A673 (cell line): ENCODE data around the gene DLX1.

Source experiments
- EZH2 ChIP-seq: fragments of 200-600 bp; sonication (generic); IDR thresholded peaks from 2 replicates; pipeline ENCODE4 v1.6.1; 2017; ENCODE audit warnings: borderline replicate concordance, low read depth, mild to moderate bottlenecking, mixed read lengths, antibody characterized with exemption, low read length; ENCODE audit not compliant: poor library complexity, severe bottlenecking
- TF ChIP-seq, protein P1 (sequence below): fragments of 300-800, 200-600 bp; sonication (generic); conservative IDR thresholded peaks from 2 replicates; pipeline ENCODE4 v1.5.1; 2017; ENCODE audit warnings: low read depth, mild to moderate bottlenecking, antibody characterized with exemption, low read length, moderate library complexity, mixed read lengths

DNA sequence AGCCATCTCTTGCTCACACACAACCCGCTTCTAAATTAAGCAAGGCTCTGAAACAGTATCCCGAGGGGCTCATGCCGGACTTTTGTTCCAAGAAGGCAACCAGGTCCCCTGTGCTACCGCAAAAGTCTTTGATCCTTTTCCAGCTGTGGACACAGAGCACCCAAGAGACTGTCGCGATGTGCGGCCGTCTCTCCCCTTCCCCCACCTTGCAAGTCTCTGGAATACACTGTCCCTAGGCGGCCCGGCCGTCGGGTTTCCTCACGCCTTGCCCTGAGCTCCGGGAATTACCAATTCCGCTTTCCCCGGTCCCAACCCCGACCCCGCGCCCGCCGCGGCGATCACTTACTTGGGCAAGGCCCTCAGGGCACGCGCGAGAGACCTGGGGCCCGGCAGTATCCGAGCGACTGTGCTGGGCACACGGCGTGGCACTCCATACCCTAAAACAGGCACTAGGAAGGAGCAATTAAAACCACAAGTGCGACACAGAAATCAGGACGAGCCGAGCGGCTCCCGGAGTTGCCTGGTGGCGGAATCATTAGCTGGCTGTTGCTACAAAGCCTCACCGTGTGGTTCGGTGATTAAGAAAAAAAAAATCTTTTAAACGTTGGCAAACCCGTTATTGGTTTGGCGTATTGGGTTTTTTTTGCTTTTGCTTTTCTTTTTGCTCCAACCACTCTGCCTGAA is 2.2 kb upstream of the DLX1 start:
- TF ChIP-seq, protein P1, sequence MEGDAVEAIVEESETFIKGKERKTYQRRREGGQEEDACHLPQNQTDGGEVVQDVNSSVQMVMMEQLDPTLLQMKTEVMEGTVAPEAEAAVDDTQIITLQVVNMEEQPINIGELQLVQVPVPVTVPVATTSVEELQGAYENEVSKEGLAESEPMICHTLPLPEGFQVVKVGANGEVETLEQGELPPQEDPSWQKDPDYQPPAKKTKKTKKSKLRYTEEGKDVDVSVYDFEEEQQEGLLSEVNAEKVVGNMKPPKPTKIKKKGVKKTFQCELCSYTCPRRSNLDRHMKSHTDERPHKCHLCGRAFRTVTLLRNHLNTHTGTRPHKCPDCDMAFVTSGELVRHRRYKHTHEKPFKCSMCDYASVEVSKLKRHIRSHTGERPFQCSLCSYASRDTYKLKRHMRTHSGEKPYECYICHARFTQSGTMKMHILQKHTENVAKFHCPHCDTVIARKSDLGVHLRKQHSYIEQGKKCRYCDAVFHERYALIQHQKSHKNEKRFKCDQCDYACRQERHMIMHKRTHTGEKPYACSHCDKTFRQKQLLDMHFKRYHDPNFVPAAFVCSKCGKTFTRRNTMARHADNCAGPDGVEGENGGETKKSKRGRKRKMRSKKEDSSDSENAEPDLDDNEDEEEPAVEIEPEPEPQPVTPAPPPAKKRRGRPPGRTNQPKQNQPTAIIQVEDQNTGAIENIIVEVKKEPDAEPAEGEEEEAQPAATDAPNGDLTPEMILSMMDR = no peak
- TF ChIP-seq EZH2 = no peak
